Mesothelial cell of epicardium (in vitro differentiated cells): ENCODE results near the gene ALOX15B. TPM values are rescaled to one million over a fixed set of nuclear protein-coding genes. Genes with fewer than 3 reads are reported as not detected.

ENCODE experiments used
- DNase-seq, 2 experiments: peaks; one replicate each; pipeline ENCODE4 v3.0.0; 2021; ENCODE audit warnings: low spot score in 2 of 2; ENCODE audit not compliant: unreplicated experiment in 2 of 2
- H3K27ac Mint-ChIP-seq: 2 replicates; pipeline ENCODE4 v1.8.0; 2021; ENCODE audit warnings: mixed read lengths
- H3K27me3 Mint-ChIP-seq: 2 replicates; pipeline ENCODE4 v1.8.0; 2021; ENCODE audit warnings: low read depth, mixed read lengths
- H3K36me3 Mint-ChIP-seq: 2 replicates; pipeline ENCODE4 v1.8.0; 2021; ENCODE audit warnings: mixed read lengths
- H3K4me1 Mint-ChIP-seq: 2 replicates; pipeline ENCODE4 v1.8.0; 2021; ENCODE audit warnings: mixed read lengths
- H3K4me3 Mint-ChIP-seq: 2 replicates; pipeline ENCODE4 v1.8.0; 2021; ENCODE audit warnings: mild to moderate bottlenecking, moderate library complexity, mixed read lengths
- H3K9me3 Mint-ChIP-seq: 2 replicates; pipeline ENCODE4 v1.8.0; 2021; ENCODE audit warnings: mixed read lengths
- total RNA-seq: library from RNA; stranded (reverse); gene quantifications from 3 replicates; pipeline ENCODE4 v1.2.1, GENCODE V29; 2021
- TF ChIP-seq, protein P1 (sequence below): fragments of 200-600 bp; sonication (generic); IDR thresholded peaks from one replicate; pipeline ENCODE4 v1.5.0; 2021; ENCODE audit warnings: antibody characterized with exemption; ENCODE audit not compliant: unreplicated experiment

Gene ALOX15B
- total RNA-seq, 1 donor from 2014 or later: not detected

DNA sequence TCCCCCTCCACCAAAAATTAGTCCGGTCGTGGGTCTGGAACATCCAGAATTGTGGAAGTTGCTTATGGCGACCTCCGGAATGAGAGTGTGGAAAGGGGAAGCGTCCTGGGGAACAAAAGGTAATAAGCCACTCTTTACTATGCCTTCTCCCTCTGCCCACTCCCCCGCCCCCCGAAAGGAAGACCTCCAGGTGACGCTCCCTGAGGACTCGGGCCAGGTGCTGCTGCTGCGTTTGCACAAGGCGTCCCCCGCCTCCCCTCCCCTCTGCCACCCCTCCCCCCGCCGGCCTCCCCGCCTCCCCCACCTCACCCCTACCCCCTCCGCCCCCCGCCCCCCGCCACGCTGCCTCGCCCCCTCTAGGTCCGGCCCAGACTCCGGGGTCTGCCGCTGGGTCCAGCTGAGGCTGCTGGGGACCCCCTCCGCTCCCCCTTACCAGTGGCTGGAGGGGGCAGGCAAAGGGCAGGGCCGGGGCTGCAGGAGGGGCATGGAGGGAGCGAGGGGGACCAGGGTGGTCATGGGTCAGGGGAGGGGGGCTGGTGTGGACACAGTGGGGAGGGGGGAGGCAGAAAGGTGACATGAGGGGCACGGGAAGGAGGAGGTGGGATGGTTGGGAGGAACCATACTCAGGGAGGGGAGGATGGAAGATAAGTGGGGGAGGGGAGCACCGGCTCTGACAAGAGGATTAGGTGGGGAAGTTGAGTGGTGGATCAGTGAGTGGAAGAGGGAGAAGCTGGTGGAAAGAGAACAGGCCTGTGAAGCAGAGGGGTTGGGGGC, 25.1 kb downstream of the ALOX15B start:
- DNase-seq: no peak
- H3K4me1 Mint-ChIP-seq: peaks cover 21% of the 10 kb centered on the region
- TF ChIP-seq, protein P1, sequence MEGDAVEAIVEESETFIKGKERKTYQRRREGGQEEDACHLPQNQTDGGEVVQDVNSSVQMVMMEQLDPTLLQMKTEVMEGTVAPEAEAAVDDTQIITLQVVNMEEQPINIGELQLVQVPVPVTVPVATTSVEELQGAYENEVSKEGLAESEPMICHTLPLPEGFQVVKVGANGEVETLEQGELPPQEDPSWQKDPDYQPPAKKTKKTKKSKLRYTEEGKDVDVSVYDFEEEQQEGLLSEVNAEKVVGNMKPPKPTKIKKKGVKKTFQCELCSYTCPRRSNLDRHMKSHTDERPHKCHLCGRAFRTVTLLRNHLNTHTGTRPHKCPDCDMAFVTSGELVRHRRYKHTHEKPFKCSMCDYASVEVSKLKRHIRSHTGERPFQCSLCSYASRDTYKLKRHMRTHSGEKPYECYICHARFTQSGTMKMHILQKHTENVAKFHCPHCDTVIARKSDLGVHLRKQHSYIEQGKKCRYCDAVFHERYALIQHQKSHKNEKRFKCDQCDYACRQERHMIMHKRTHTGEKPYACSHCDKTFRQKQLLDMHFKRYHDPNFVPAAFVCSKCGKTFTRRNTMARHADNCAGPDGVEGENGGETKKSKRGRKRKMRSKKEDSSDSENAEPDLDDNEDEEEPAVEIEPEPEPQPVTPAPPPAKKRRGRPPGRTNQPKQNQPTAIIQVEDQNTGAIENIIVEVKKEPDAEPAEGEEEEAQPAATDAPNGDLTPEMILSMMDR: no peak
- no peak overlapping the region for H3K27ac Mint-ChIP-seq
- no peaks in the 10 kb centered on the region for H3K36me3 Mint-ChIP-seq
- no peaks in the 10 kb centered on the region for H3K9me3 Mint-ChIP-seq
- peaks cover 99% of the 10 kb centered on the region for H3K27me3 Mint-ChIP-seq
- H3K4me3 Mint-ChIP-seq: no peak overlapping the region

DNA sequence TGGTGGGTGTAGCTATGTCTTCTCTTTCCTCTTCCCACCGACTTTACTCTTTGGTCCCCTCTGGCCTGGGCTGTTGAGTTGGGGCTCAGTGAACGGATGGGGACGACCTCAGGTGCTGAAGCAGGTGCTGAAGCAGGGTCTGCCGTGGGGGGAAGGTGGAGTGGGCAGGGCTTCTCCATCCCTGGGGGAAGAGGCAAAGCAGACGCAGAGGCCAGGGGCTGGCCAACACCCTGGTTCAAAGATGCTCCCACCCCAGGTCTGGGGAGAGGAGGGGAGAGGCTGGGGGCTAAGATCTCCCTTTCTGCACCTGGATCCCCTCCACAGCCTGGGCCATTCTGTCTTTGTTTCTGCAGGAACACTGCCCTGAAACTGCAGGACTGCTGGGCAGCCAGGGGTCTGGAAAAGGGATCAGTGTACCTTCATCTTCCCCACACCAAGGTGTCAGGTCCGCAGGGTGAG, 25.7 kb downstream of the ALOX15B start:
- no peak for DNase-seq
- TF ChIP-seq, protein P1: no peak
- Mint-ChIP-seq H3K27me3 (peaks cover 99% of the 10 kb centered on the region), H3K4me1 (peaks cover 21% of the 10 kb centered on the region), H3K27ac (no peak overlapping the region), H3K36me3 (no peaks in the 10 kb centered on the region), H3K9me3 (no peaks in the 10 kb centered on the region), H3K4me3 (no peak overlapping the region)

DNA sequence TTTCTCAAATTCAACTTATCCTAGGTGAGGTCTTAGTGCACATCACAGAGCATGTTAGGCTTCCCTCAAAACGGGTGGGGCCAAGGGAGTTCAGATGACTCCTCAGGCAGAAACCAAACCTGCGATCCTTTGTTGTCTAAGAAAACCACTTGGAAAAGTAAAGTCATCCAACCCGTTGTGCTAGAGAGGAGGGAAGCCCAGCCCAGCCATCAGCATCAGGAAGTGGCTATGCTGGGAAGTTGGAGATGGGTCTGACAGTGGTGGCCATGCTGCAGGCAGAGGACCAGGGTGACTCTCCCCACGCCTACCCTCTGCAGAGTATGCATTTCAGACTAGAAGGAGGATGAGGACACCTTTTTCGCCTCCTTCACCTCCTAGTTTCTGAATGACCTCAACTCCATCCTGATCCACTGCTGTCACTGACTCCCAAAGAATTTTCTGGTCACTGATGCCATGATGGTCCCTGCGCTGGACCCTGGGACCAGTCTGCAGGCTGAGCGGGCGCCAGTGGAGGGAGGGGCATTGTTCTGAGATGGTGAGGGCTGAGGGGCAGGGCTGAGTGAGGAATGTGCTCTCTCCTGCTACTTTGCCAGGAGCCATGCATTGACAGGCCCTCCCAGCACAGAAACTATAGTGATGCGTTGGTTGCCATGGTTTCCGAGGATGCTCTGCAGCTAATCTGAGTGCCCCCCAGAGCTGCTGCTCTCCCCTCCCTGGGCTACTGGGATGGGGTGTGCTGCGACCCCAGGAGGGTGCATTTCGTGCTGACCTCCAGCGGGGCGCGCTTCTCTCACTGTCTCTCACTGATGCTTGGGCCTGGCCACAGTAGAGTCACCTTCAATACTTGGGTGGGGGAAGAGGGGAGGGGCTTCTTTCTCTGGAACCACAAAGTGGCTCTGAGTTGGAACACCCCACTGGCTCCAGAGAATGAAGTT, 28.2 kb downstream of the ALOX15B start:
- no peak for DNase-seq
- Mint-ChIP-seq H3K4me1 (peaks cover 13% of the 10 kb centered on the region), H3K27ac (no peak overlapping the region), H3K4me3 (no peak overlapping the region), H3K36me3 (no peaks in the 10 kb centered on the region), H3K27me3 (peaks cover 99% of the 10 kb centered on the region), H3K9me3 (no peaks in the 10 kb centered on the region)
- TF ChIP-seq, protein P1: no peak

DNA sequence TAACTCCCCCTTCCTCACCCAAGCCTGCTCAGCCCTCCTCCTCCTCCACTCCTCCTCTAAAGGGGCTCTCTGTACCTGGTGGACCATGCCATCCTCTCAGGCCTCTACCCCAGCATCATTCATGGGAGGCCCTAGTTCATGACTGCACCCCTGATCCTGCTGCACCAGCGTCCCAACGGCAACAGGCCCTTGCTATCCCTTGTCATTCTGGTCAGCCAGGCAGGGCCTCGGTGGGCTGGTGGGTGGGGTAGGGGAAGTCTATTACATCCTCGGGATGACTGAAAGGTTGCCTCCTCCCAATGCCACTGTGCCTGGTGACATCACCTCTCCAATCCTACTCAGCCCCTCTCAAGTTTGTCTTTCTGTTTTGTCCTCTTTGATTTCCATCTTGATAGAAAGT, 28.9 kb downstream of the ALOX15B start:
- Mint-ChIP-seq H3K9me3 (no peaks in the 10 kb centered on the region), H3K4me1 (peaks cover 11% of the 10 kb centered on the region), H3K36me3 (no peaks in the 10 kb centered on the region), H3K4me3 (no peak overlapping the region), H3K27me3 (peaks cover 99% of the 10 kb centered on the region), H3K27ac (no peak overlapping the region)
- TF ChIP-seq, protein P1: no peak
- no peak for DNase-seq

DNA sequence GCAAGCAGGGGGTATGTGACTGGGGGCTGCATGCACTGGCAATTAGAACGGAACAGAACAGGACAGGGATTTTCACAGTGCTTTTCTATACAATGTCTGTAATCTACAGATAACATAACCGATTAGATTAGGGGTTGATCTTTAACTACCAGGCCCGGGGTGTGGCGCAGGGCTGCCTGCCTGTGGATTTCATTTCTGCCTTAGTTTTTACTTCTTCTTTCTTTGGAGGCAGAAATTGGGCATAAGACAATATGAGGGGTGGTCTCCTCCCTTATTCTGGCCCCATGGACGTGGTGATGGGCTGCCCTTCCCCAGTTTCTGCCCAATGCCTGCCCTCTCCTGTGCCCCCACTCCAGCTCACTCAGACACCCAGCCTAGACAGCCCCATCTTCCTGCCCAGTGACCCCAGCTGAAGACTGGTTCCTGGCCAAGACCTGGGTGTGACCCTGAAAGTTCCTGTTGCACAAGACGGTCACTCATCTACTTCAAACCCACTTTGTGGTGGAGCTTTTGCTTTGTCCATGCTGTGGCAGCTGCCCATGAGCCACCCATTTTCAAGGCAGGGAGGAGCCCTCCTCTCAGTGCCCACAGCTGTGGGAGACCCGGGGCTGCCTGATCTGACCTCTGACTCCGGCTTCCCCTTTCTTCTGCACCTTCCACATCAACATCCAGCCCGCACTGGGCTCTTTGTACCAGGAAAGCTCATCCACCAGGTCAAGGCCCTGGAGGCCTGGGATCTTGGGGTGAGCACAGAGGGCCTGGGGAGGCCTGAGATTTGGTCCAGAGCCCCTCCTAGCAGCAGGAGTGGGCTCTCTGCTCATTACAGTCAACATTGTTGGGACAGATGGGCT, 30.1 kb downstream of the ALOX15B start:
- no peaks in the 10 kb centered on the region for H3K9me3 Mint-ChIP-seq
- peaks cover 13% of the 10 kb centered on the region for H3K4me1 Mint-ChIP-seq
- no peak overlapping the region for H3K4me3 Mint-ChIP-seq
- no peaks in the 10 kb centered on the region for H3K36me3 Mint-ChIP-seq
- peaks cover 100% of the 10 kb centered on the region for H3K27me3 Mint-ChIP-seq
- TF ChIP-seq, protein P1: no peak
- no peak for DNase-seq
- no peak overlapping the region for H3K27ac Mint-ChIP-seq
